GM19372 (cell line): ENCODE measurements around the gene C22orf23.

Experiments
- ATAC-seq: cut with Tn5 transposase; IDR thresholded peaks from one replicate; pipeline ENCODE4 v1.9.1; 2021; ENCODE audit warnings: mild to moderate bottlenecking, low read depth, moderate library complexity; ENCODE audit not compliant: unreplicated experiment

Gene C22orf23

DNA sequence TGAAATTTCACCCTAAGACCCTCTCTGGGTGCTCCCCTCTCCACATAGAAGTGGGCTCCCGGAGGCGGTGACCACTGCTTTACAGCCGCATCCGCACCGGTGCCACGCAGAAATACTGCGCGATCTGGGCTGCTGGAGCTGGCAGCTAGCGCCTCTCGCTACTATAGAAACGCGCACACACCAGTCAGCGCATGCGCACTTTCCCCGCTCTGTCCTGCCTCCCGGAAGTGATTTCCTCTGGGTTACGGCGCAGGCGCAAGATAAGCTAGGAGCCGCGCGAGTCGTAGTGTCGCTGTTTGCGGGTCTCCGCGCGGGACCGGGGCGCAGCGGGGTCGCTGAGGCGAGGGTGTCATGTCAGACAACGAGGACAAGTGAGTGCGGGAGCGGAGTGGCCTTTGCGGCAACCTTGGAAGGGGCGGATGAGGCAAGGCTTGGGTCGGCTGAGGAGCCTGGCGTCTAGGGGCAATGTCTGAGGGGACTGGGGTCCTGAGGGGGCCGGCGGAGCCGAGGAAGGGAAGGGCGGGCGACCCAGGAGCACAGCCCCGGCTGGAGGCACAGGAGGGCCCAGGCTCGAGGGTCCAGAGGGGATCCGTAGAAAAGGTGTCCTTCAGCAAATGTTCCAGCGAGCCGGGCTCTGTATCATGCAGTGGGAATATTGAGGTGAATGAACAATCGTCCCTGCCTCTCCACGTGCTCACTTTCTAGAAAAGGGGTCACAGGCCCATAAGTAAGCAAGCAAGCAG is at the start of gene C22orf23, which contains the start of gene POLR2F:
Gene C22orf23 (minus strand): TSS at position 165 of the 743 bp plus-strand sequence. CDS start 452 bp downstream, outside the sequence.
Gene POLR2F (plus strand): TSS at position 263 of the 743 bp plus-strand sequence. CDS start 89 bp downstream, at position 352.
- peak; percentile 93 for ATAC-seq

DNA sequence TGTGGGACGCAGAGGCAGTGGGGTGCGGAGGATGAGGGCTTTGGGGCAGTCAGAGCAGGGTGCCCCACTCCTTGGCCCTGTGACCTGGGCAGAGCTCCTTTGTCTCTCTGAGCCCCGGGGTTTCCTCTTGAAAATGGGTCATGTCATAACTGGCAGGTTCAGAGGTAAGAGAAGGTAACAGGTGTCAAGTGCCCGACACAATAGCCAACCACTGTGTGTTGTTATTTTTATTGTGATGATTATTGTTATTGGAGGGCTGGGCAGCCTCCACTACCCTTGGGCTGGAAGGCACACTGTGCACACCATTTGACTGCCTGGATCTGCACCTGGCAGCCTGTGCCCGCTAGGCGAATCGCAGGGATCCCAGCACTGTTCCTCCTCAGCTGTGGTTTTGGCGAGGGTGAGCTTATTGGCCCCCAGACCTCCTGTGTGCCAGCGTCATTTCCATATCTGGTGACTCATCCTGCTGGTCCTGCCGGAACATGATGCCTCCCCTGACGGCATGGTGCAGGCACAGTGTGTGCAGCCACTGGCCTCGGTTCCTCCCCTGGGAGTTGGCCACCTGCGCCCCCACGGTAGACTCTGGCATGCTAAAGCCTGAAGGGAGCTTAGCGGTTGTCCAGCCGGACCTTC is 46.4 kb upstream of the C22orf23 start:
- ATAC-seq, result no peak

DNA sequence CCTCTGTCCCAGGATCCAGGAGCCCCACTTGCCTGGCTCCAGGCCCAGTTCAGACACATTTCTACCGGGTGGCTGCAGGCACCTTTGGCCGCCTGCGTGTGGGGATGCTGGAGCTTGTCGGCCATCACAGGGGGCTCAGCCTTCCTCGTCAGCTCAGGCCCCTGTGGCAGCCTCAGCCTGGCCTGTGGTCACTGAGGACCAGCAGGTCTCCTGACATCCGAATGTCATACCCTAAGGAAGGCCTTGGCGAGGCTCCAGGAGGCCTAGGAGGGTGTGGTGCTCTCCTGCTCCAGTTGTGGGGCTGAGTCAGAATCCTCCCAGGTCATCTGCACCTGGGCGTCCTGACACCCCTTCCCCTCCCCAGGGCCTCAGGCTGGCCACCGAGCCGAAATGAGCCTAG is 45.8 kb upstream of the C22orf23 start:
- ATAC-seq, result no peak

DNA sequence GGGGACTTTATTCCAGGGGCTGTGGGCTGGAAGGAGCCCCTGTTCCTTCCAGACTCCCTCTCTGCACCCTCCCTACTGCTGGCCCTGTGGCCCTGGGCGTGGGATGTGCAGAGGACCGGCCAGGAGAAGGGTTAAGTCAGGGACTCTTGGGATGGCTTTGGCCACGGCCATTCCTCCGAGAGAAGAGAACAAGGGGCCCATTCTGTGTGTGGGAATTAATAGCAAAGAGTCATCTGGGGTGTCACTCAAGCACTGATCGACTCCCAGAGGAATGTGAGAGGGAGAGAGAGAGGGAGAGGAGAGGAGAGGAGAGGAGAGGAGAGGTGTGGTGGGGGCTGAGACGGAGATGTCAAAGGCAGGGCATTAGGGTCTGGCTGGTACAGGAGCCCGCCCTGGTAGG is 45.1 kb upstream of the C22orf23 start:
- ATAC-seq, result no peak

DNA sequence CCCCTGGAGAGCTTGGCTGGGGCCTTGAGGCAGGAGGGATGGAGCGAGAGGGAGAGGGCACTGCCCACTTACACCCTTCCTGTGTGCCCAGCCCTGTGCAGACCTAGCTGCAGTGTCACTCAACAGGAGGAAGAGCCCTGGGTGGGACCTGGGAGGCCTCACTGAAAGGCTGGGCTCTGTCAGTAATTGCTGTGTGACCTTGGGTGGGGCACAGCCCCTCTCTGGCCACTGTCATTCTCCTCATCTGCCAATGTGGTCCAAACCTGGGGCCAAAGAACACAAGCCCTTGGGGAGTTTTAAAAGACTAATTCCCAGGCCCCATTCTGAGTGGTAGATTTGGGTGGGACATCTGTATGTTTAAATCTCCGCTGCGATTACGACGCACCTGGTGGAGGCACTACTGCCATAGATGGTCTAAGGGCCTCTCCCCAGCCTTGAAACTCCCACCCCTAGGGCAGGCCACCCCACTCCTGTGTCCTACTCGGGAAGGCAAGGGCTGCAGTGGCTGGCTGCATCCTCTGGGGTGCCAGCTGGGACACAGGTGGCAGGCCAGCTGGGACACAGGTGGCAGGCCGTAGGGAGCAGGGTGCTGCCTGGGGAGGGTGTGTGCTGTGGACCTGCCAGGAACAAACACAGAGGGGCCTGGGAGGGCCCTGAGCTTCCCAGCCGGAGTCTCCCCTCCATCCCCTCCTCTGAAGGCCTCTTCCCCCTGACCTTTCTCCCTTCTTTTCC is 43.3 kb upstream of the C22orf23 start:
- no peak for ATAC-seq

DNA sequence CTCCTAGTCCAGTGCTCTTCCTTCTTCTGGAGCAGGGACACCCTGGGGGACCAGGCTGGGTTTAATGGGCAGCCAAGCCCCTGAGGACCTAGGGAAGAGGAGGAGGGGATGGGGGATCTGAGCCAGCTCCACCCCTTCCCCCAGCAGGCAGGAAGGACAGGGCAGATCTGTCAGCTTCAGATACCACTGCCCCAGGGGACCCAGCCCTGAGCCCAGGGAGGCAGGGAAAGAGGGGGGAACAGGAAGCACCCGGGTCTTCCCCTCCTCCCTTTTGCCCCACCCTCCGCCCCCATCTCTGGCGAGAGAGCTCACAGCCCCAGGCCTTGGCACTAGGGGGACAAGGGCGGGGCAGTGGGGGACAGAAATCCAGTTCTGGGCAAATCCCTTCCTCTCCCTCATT is 42.7 kb upstream of the C22orf23 start:
- no peak for ATAC-seq

DNA sequence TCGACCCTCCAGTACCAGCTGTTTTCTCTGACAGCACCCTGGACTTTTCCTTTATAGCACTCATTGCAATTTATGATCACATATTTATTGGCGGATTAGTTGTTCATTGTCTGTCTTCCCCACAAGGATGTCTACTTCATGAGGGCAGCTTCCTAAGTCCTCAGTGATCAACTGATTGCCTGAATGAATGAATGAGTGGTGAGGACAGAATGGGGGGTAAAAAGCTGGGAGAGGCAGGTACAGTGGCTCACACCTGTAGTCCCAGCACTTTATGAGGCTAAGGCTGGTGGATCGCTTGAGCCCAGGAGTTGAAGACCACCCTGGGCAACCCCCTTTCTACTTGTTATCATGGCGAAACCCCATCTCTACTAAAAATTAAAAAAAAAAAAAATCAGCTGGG is 42.1 kb upstream of the C22orf23 start:
- ATAC-seq, result no peak

DNA sequence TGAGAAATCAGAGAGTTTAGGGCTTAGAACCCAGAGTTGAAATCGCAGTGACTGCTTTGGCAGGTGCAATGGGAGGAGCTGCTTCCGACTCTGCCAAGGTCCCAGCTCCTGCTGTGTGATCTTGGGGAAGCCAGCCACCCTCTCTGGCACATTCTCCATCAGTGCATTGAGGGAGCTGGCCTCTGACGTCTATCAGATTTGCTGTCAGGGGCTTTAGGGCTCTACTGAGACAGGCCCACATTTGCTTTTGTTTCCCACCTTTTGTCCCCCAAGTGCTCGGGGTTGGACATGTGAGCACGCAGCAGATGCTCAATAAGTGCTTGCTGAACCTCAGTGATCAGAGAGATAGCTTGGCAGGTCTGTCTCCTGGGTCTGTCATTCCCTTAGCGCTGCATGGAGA is 41.6 kb upstream of the C22orf23 start:
- no peak for ATAC-seq

DNA sequence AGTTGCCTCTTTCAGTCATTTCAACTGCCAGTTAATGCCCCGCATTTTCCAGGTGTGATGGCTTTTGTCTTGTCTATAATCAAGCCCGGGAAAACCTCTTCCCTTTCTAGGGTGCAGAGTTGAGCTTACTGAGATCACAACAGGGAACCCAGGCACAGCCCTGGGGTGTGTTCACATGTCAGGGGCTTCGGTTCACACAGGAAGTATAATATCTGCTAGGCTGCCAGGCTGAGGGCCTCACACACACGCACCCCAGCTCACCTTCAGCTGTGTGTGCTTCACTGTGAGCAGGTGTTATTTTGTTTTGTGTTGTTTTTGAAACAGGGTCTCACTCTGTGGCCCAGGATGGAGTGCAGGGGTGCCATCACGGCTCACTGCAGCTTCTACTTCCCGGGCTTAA is 40.6 kb upstream of the C22orf23 start:
- ATAC-seq, result no peak

DNA sequence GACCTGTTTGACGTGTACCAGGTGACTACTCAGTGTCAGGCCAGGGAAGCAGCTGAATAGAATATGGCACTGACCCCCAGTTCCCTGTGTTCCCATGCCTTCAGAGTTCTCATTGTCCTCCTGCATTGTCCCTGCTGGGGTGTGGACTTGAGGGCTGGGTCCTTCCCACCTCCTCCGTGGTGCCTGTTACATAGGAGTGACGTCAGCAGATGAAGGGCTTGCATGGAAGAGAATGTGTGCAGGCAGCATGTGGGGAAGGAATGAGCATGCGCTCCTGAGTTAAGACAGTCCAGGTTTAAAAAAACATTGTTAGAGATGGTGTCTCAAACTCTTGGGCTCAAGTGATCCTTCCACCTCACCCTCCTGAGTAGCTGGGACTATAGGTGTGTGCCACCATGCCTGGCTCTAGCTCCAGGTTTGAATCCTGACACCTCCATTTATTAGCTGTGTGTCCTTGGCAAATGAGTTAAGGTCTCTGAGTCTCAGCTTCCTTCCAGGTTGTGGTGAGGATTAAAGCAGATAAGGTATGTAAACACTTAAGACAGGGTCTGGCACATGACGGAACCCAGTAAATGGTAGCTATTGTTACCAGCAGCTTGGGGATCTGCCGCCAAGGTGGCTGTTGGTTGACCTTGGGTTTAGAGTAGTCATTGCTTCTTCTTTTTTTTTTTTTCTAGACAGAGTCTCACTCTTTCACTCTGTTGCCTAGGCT is 38.5 kb upstream of the C22orf23 start:
- no peak for ATAC-seq

DNA sequence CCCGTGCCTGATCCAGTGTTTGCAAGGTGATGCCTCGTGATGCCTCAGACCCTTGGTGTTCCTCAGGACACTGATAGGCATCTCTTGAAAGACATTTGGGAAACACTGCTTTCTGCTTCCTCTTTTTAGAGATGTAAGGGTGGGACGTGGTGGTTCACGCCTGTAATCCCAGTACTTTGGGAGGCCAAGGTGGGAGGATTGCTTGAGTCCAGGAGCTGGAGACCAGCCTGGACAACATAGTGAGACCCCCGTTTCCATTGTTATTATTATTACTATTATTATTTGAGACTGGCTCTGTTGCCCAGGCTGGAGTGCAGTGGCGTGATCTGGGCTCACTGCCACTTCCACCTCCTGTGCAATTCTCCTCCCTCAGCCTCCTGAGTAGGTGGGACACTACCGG is 37.5 kb upstream of the C22orf23 start:
- no peak for ATAC-seq

DNA sequence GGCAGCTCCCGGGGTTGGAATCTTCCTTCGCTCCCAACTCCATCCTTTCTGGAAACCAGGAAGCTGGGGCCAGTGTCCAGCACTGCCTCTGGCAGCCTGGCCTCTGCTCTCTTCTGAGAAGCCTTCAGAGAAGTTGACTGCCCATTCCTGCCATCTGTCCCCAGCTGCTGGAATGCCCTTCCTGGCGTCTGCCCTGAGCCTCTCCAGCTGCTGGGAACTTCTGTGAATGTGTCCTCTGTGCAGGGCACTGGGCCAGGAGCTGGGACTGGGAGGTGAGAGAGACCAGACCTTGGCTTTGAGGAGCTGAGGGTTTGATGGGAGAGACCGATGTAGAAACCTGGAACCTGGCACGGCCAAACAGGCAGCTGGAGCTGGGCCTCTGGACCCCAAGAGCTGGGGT is 36.9 kb upstream of the C22orf23 start:
- ATAC-seq, result no peak

DNA sequence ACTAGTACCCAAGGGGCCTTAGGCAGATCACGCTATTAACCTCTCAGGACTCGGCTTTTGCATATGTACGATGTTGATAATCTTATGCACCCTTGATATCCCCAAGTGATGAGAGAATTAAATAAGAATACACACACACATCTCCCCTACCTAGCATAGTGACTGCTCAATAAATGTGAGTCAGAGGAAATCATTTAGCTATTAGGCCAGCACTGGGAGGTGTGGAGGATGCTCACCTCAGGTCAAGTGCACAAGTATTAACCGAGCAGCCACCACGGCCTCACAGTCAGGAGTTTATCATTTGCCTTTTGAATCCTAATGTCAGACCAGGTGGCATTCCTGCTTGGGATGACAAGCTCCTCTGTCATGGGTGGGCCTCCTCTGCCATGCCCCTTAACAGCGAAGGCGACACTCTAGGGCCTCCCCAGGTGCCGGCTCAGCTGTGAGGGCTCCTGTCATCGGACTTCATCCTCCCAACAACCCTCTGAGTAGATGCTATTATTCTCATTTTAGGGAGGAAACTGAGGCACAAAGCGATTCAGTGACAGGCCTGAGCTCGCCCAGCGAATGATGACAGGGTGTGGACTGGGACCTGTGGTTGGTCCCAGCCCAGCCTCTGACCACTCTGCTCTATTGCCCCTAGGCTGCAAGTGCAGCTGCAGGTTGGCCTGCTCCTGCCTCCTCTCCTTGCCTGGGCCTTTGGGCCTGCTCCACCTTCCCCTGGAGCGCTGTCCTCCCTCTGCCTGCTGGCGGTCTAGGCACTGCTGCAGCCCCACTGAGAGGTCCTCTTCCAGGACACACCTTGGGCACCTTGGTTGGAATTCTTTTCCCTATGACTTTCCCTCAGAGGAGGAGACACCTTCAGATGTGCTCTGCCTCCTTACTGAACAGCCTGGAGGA is 36.0 kb upstream of the C22orf23 start:
- no peak for ATAC-seq

DNA sequence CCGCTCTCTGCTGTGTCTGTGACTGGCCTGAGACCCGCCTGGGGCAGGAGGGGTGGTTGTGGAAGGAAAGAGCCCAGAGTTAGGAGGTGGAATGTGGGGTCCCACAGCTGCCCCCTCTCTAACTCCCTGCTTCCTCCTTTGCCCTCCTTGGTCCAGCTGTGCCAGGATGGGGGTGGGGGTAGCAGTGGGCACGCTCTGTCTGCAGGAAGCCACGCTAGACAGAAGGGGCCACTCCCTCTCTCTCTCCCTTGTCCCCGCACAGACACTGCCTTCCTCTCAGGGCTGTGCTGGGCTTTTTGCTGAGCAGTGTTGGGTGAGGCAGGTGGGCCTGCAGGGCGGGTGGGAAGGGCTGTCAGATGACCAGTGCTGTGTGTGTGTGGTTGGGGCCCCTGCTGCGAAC is 33.0 kb upstream of the C22orf23 start:
- ATAC-seq, result no peak

DNA sequence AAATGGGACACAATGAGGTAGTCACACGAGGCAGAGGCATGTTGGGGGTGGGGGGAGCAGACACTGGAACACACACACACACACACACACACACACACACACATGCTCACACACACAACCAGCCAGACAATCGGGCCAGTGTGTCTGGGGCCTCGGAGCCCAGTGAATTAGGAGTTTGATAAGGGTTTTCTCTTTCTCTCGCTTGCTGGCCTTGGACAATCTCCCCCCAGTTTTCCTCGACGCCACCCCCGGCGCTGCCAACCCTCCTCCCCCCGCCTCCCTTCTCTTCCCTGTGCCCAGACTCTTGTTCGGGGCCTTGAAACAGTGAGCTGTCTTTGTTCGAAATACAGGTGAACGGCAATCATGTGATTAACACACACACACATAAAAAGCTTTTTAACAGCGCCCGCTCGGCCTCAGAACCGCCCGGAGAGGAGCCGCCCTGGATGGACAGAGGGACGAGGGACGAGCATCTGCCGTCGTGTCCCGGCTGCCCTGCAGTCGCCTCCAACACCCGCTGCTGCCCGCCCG is 32.4 kb upstream of the C22orf23 start:
- ATAC-seq, result no peak

DNA sequence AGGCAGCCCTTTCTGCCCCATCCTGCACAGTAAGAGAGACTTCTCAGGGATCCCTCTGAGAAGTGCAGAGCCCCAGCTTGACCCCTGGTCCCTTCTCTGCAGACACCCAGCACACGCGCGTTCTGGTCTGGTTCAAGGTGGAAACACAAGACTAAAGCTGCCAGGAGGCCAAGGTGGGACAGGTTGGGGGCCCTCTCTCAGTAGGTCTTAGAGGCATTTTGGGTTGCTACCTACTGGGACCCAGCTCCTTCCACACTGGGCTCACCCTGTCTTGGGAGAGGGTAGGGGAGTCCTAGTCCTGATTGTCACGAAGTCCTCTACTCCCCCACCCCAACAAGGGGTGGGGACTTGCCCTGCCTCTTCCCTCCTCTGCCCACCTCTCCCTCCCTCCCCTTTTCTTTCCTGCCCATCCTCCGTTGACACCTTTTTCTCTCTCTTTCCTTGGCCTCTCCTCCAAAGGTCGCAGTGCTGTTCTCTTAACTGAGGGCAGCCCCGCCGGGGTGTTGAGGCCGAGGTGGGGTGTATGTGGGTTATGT is 31.7 kb upstream of the C22orf23 start:
- no peak for ATAC-seq

DNA sequence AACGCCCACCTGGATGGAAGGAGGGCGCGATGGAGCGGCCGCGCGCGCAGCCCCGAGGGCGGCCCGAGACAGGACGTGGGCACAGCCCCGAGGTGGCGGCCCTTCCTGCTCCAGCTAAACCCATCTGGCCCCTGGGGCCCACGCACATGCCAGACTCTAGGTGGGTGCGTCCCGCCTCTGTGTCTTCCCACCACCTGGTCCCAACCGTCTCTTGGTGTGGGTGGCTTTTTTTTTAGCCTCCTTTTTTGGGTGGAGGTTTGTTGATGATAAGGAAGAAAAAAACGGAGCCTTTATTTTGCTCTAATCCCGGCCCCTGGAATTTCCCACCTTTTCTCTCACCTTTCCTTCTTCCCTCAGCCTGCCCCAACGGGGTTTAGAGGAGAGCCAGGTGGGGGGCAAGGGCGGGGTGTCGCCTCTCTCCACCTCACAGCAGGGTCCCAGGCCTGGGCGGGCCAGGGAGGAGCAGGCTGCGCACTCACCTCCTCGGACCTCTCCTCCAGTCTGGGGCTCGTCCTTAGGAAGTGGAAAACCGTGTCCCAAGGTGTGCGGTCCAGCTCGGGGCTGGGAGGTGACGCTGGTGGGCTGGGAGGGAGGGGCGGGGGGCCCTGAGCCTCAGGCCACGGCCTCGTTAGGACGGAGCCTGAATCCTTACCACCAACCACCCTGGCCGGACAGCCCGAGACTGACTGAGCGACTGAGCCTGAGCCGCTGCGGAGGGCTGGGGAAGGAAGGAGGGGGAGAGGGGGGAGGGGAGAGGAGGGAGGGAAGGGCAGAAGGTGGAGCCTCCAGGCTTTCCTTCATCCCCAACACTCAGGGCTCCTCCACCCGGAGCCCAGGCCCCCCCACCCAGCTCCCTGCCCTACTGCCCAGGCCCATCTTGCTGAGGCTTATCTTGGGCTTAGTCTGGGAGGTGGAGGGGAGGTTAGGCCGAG is 30.7 kb upstream of the C22orf23 start, which contains the start of gene SOX10:
Gene SOX10 (minus strand): TSS at position 696 of the 932 bp plus-strand sequence. CDS start 771 bp downstream, outside the sequence.
- ATAC-seq, result no peak
